Measurements from ENCODE around the gene ZSCAN1.

DNA sequence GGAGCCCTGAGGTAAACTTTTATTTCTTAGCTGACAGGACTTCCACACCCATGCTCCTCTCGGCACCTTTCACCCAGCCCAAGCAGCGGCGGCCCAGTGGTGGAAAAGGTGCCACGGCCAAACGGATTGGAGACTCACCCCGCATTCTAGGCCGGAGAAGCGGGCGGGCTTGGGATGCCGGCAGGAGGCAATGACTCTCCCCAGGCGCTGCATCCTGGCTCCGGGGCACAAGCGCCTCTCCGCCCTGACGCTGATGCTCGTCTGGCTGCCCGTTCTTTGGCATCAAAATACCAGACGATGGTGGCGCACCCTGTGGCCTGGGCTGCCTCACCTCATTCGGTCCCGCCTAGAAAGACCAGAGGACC is 24.5 kb upstream of the ZSCAN1 start:
- no peak for TF ChIP-seq POLR2A (IDR thresholded peaks at IDR 0.05)
- TF ChIP-seq, protein P1, sequence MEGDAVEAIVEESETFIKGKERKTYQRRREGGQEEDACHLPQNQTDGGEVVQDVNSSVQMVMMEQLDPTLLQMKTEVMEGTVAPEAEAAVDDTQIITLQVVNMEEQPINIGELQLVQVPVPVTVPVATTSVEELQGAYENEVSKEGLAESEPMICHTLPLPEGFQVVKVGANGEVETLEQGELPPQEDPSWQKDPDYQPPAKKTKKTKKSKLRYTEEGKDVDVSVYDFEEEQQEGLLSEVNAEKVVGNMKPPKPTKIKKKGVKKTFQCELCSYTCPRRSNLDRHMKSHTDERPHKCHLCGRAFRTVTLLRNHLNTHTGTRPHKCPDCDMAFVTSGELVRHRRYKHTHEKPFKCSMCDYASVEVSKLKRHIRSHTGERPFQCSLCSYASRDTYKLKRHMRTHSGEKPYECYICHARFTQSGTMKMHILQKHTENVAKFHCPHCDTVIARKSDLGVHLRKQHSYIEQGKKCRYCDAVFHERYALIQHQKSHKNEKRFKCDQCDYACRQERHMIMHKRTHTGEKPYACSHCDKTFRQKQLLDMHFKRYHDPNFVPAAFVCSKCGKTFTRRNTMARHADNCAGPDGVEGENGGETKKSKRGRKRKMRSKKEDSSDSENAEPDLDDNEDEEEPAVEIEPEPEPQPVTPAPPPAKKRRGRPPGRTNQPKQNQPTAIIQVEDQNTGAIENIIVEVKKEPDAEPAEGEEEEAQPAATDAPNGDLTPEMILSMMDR (IDR thresholded peaks at IDR 0.05), result no peak
